Mesothelial cell of epicardium (in vitro differentiated cells): ENCODE data around the gene GMDS. TPM values are rescaled to one million over a fixed set of nuclear protein-coding genes. Genes with fewer than 3 reads are reported as not detected.
A peak's percentile ranks its signal among the peaks of the same experiment; 100 is the strongest.

ENCODE experiments used
- DNase-seq, 2 experiments: peaks; one replicate each; pipeline ENCODE4 v3.0.0; 2021; ENCODE audit warnings: low spot score in 2 of 2; ENCODE audit not compliant: unreplicated experiment in 2 of 2
- H3K27ac Mint-ChIP-seq: 2 replicates; pipeline ENCODE4 v1.8.0; 2021; ENCODE audit warnings: mixed read lengths
- H3K27me3 Mint-ChIP-seq: 2 replicates; pipeline ENCODE4 v1.8.0; 2021; ENCODE audit warnings: low read depth, mixed read lengths
- H3K36me3 Mint-ChIP-seq: 2 replicates; pipeline ENCODE4 v1.8.0; 2021; ENCODE audit warnings: mixed read lengths
- H3K4me1 Mint-ChIP-seq: 2 replicates; pipeline ENCODE4 v1.8.0; 2021; ENCODE audit warnings: mixed read lengths
- H3K4me3 Mint-ChIP-seq: 2 replicates; pipeline ENCODE4 v1.8.0; 2021; ENCODE audit warnings: mild to moderate bottlenecking, moderate library complexity, mixed read lengths
- H3K9me3 Mint-ChIP-seq: 2 replicates; pipeline ENCODE4 v1.8.0; 2021; ENCODE audit warnings: mixed read lengths
- total RNA-seq: library from RNA; stranded (reverse); gene quantifications from 3 replicates; pipeline ENCODE4 v1.2.1, GENCODE V29; 2021
- TF ChIP-seq, protein P1 (sequence below): fragments of 200-600 bp; sonication (generic); IDR thresholded peaks from one replicate; pipeline ENCODE4 v1.5.0; 2021; ENCODE audit warnings: antibody characterized with exemption; ENCODE audit not compliant: unreplicated experiment

GMDS gene
- total RNA-seq, 1 donor from 2014 or later = 39.9 TPM

DNA sequence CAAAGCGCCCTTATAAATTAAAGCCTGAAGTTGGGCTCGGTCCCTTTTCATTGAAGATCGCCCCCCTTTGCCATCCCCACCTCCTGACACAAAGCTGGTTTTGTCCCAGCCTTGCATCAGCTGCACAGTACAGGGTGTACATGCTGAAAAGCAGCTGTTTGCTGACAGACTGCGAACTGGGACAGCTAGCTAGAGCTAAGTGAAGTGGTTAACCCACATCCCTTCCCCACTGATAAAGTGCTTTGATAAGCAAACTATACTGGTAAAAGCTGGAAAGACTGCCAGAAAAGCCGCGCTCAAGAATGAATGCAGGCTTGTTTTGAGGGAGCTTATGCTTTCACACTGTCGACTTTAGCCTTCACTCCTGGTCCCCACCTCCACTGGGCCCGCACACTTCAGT lies 207.3 kb downstream of the GMDS start:
- Mint-ChIP-seq H3K36me3 (no peaks in the 10 kb centered on the region), H3K27me3 (peaks cover 5% of the 10 kb centered on the region), H3K4me3 (no peak overlapping the region), H3K27ac (peak overlapping the region; percentile 41), H3K4me1 (peaks cover 49% of the 10 kb centered on the region), H3K9me3 (no peaks in the 10 kb centered on the region)
- TF ChIP-seq, protein P1, sequence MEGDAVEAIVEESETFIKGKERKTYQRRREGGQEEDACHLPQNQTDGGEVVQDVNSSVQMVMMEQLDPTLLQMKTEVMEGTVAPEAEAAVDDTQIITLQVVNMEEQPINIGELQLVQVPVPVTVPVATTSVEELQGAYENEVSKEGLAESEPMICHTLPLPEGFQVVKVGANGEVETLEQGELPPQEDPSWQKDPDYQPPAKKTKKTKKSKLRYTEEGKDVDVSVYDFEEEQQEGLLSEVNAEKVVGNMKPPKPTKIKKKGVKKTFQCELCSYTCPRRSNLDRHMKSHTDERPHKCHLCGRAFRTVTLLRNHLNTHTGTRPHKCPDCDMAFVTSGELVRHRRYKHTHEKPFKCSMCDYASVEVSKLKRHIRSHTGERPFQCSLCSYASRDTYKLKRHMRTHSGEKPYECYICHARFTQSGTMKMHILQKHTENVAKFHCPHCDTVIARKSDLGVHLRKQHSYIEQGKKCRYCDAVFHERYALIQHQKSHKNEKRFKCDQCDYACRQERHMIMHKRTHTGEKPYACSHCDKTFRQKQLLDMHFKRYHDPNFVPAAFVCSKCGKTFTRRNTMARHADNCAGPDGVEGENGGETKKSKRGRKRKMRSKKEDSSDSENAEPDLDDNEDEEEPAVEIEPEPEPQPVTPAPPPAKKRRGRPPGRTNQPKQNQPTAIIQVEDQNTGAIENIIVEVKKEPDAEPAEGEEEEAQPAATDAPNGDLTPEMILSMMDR = no peak
- no peak for DNase-seq

DNA sequence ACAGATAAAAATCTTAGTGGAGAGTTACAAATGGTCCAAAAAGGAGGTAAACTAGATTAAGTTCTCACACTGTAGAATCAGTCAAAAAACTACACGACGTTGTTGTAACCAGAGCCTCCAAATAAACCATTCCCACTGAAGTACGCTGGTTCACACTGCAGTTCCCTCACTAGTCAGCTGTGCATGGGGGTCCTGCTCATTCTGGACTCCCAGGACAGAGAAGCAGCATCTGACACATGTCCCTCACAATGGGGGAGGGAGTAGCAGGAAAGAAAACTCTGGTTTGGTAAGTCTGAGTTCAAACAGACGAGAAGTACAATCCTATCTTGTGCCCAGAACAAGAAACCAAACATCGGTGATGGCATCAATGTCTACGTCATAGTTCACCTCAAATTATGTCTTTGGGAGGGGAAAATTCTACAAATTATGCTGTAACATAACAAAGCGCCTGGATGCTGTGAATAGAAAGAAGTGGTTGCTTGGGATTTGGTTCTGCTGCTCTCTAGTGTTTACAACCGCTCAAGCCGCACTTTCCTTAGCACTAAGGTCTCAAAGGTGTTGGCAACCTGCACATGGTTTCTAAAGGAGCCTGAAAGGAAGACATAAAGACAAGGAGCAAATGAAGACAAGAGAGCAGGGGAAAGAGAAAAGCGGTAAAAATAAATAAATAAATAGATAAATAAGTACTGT lies 208.0 kb downstream of the GMDS start:
- no peak for DNase-seq
- H3K4me1 Mint-ChIP-seq = peaks cover 49% of the 10 kb centered on the region
- no peaks in the 10 kb centered on the region for H3K9me3 Mint-ChIP-seq
- TF ChIP-seq, protein P1 = no peak
- H3K36me3 Mint-ChIP-seq = no peaks in the 10 kb centered on the region
- H3K27me3 Mint-ChIP-seq = peaks cover 5% of the 10 kb centered on the region
- peak overlapping the region; percentile 52 for H3K27ac Mint-ChIP-seq
- H3K4me3 Mint-ChIP-seq = no peak overlapping the region

DNA sequence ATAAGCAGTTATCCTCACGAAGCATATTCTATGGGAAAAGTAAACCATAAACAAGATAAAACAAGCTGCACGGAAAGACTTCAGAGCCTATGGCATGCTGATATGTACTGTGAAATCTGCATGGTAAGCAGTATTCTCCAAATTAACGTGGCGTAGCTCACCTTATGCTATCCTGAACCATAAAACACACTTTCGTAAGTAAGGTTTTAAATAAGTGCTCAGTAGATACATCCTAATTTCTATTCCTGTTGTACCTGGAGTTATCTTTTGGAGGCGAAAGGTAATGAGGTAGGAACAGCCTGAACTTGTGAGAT lies 208.7 kb downstream of the GMDS start:
- DNase-seq = no peak
- TF ChIP-seq, protein P1 = no peak
- Mint-ChIP-seq H3K9me3 (no peaks in the 10 kb centered on the region), H3K27me3 (peaks cover 5% of the 10 kb centered on the region), H3K27ac (peak overlapping the region; percentile 60), H3K4me1 (peaks cover 49% of the 10 kb centered on the region), H3K4me3 (no peak overlapping the region), H3K36me3 (no peaks in the 10 kb centered on the region)

DNA sequence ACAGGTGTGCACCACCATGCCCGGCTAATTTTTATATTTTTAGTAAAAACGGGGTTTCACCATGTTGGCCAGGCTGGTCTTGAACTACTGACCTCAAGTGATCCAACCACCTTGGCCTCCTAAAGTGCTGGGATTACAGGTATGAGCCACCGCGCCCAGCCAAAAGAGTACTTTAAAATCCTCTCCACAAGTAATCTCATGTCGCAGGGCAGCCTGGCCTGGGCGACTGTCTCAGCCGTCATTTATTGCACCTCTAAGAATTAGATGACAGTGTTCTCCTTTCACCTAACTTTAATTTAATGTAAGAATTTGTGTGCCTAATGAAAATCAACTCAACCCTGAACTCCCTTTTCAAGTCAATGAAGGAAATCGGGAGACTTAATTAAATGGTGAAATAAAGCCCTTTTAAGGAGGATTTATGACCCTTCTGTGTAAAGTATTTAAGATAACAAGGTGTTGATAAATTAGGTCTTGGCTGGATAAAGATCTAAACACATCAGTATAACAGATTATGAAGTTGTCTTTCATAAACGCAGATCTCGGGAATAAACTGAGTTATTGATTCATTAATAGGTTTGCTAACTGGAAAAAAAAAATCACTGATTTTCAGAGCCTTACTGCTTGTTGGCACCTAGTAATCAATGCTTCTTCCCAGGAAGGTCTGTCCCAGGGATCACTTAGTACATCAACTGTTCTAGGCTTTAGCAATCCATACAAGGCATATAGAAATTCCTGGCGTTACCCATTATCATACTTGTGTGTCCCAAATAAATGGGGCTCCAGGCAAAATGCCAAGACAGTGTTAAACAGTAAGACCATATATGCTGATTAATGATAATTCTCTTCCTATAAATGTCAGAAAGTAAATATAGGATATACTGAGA lies 209.3 kb downstream of the GMDS start:
- DNase-seq = no peak
- Mint-ChIP-seq H3K9me3 (no peaks in the 10 kb centered on the region), H3K4me3 (no peak overlapping the region), H3K4me1 (peaks cover 44% of the 10 kb centered on the region), H3K36me3 (no peaks in the 10 kb centered on the region), H3K27ac (no peak overlapping the region), H3K27me3 (peaks cover 9% of the 10 kb centered on the region)
- TF ChIP-seq, protein P1 = no peak

DNA sequence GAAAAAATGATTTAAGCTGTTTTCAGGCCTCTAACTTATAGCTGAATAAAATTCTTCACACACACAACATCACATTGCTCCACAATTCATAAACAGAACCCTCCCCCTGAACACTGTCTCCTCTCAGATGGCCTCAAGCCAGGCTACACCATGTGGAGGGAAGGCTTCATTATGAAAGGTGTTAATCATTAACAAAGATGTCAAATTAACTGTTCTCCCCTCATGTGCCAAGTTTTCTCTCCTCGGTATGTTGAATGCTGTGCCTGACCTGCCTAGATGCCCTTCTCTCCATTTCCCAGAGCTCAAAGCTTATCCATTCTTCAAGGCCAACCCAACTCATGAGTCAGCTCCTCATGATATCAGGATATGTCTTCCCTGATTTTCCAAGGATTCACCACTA lies 210.4 kb downstream of the GMDS start:
- no peaks in the 10 kb centered on the region for H3K36me3 Mint-ChIP-seq
- TF ChIP-seq, protein P1 = no peak
- no peak overlapping the region for H3K4me3 Mint-ChIP-seq
- peaks cover 37% of the 10 kb centered on the region for H3K4me1 Mint-ChIP-seq
- H3K9me3 Mint-ChIP-seq = no peaks in the 10 kb centered on the region
- H3K27me3 Mint-ChIP-seq = peaks cover 9% of the 10 kb centered on the region
- DNase-seq = no peak
- no peak overlapping the region for H3K27ac Mint-ChIP-seq
